Keratinocyte (primary cell): Measurements from ENCODE around the gene CACNA1C. TPM values are rescaled to one million over a fixed set of nuclear protein-coding genes. Genes with fewer than 3 reads are reported as not detected.

Experiments used
- DNase-seq: peaks from one replicate; pipeline ENCODE4 v3.0.0-alpha.2; 2011; ENCODE audit warnings: low read depth, missing footprints, low spot score
- FAIRE-seq: peaks from 2 replicates; lab custom pipeline; 2011; peaks lifted over from hg19 to GRCh38; lab: Jason Lieb, UNC
- H2AFZ ChIP-seq: 2 replicates; pipeline ENCODE4 v1.6.0; 2012; ENCODE audit warnings: low read length, control low read depth, inconsistent platforms; ENCODE audit not compliant: control insufficient read depth
- H3K27ac ChIP-seq: 2 replicates; pipeline ENCODE4 v1.5.1; 2011; ENCODE audit warnings: low read length; ENCODE audit not compliant: control insufficient read depth, insufficient read depth
- H3K27me3 ChIP-seq: 3 replicates; pipeline ENCODE4 v1.6.0; 2011; ENCODE audit warnings: low read length; ENCODE audit not compliant: control insufficient read depth, insufficient read depth; ENCODE audit errors: extremely low read depth
- H3K36me3 ChIP-seq, 2 experiments: 2 replicates in 1 of 2; 3 replicates in 1 of 2; pipeline ENCODE4 v1.5.1; 2011; ENCODE audit warnings: low read length in 2 of 2, mild to moderate bottlenecking in 1 of 2; ENCODE audit not compliant: control insufficient read depth in 2 of 2, insufficient read depth in 2 of 2; ENCODE audit errors: extremely low read depth in 1 of 2
- H3K4me1 ChIP-seq: 3 replicates; pipeline ENCODE4 v1.5.1; 2011; ENCODE audit warnings: low read length; ENCODE audit not compliant: control insufficient read depth, insufficient read depth; ENCODE audit errors: extremely low read depth
- H3K4me2 ChIP-seq: 3 replicates; pipeline ENCODE4 v1.6.0; 2011; ENCODE audit warnings: low read depth, low read length; ENCODE audit not compliant: control insufficient read depth, insufficient read depth; ENCODE audit errors: extremely low read depth
- H3K4me3 ChIP-seq, 3 experiments: fragments of 200-600 bp in 1 of 3; sonication (generic) in 1 of 3; 2 replicates in 2 of 3; 3 replicates in 1 of 3; pipeline ENCODE4 v1.5.1; 2011 to 2016; ENCODE audit warnings: low read length in 3 of 3, mild to moderate bottlenecking in 3 of 3, control low read depth in 2 of 3, inconsistent platforms in 1 of 3, low read depth in 1 of 3, mixed read lengths in 1 of 3, mixed run types in 1 of 3, moderate library complexity in 1 of 3; ENCODE audit not compliant: control insufficient read depth in 2 of 3, insufficient read depth in 2 of 3; ENCODE audit errors: extremely low read depth in 1 of 3
- H3K79me2 ChIP-seq: 2 replicates; pipeline ENCODE4 v1.6.0; 2012; ENCODE audit warnings: low read length; ENCODE audit not compliant: control insufficient read depth, insufficient read depth
- H3K9ac ChIP-seq: 3 replicates; pipeline ENCODE4 v1.6.0; 2011; ENCODE audit warnings: low read length; ENCODE audit not compliant: control insufficient read depth, insufficient read depth; ENCODE audit errors: extremely low read depth
- H3K9me1 ChIP-seq: 3 replicates; pipeline ENCODE4 v1.6.0; 2011; ENCODE audit warnings: low read length; ENCODE audit not compliant: control insufficient read depth, insufficient read depth; ENCODE audit errors: extremely low read depth
- H3K9me3 ChIP-seq: 2 replicates; pipeline ENCODE4 v1.5.1; 2012; ENCODE audit warnings: low read depth, low read length; ENCODE audit not compliant: control insufficient read depth
- H4K20me1 ChIP-seq: 3 replicates; pipeline ENCODE4 v1.6.0; 2011; ENCODE audit warnings: low read length; ENCODE audit not compliant: control insufficient read depth, insufficient read depth; ENCODE audit errors: extremely low read depth
- EZH2 ChIP-seq: IDR thresholded peaks from one replicate; pipeline ENCODE4 v1.6.1; 2012; ENCODE audit warnings: inconsistent platforms, mild to moderate bottlenecking, low read length, moderate library complexity
- dilution Hi-C: fragments of 300-500 bp; cut with MboI; formaldehyde crosslinking; loops from one replicate; pipeline ENCODE4 v1.7.0; 2020; ENCODE audit warnings: low sequenced_read_pairs; ENCODE audit not compliant: extremely low pct_ligation_motif_present
- polyA plus RNA-seq, 5 experiments: library from polyadenylated mRNA; depleted of rRNA in 3 of 5; stranded (reverse) in 3 of 5; stranded (forward) in 1 of 5; unstranded in 1 of 5; fragments of >200 nt; gene quantifications; 1 replicate in 1 of 5; 2 replicates in 3 of 5; 3 replicates in 1 of 5; pipeline versions ENCODE4 v1.2.1 to v1.2.3, GENCODE V29; 2011 to 2012; ENCODE audit warnings: missing spikeins in 2 of 5, low read depth in 1 of 5, low replicate concordance in 1 of 5
- TF ChIP-seq, protein P1 (sequence below), 3 experiments: IDR thresholded peaks in 1 of 3; conservative IDR thresholded peaks in 1 of 3; optimal IDR thresholded peaks in 1 of 3; 2 replicates in 2 of 3; 3 replicates in 1 of 3; pipeline versions ENCODE3 to v1.5.1; 2011; ENCODE audit warnings: low read length in 3 of 3, mild to moderate bottlenecking in 3 of 3, moderate library complexity in 2 of 3, control low read depth in 1 of 3, inconsistent platforms in 1 of 3; ENCODE audit not compliant: insufficient read depth in 2 of 3; ENCODE audit errors: extremely low read depth in 1 of 3

Gene CACNA1C
- polyA plus RNA-seq, 1 donor (not counting 4 experiments of a cell fraction or from before 2014, with no cell fraction given) = not detected

DNA sequence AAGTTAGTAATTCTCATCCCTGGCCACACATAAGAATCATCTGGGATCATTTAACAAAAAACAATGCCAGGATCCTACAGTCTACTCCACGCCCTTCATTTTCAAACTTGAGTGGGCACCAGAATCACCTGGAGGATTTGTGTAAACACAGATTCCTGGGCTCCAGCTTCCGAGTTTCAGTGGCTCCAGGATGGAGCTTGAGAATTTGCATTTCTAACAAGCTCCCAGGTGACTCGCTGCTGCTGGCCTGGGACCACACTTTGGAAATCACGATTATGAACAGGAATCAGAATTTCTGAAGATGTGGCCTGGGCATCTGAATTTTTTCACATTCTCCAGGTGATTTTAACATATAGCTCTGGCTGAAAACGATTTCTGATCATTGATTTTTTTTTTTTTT, 234.8 kb downstream of the CACNA1C start:
- H3K27me3 ChIP-seq = peaks cover 28% of the 10 kb centered on the region
- no peaks in the 10 kb centered on the region for H3K36me3 ChIP-seq
- H3K79me2 ChIP-seq = no peaks in the 10 kb centered on the region
- no peak overlapping the region for H3K4me2 ChIP-seq
- dilution Hi-C loops = loop anchor here (25.0 kb wide), 1 partner anchor 250 kb away; no protein-coding TSS in a partner anchor
- H3K4me3 ChIP-seq = no peak overlapping the region
- H2AFZ ChIP-seq = no peak overlapping the region
- no peak overlapping the region for H3K9ac ChIP-seq
- H4K20me1 ChIP-seq = no peaks in the 10 kb centered on the region
- no peaks in the 10 kb centered on the region for H3K4me1 ChIP-seq
- no peaks in the 10 kb centered on the region for H3K9me3 ChIP-seq
- no peak overlapping the region for H3K27ac ChIP-seq
- FAIRE-seq (no peak), DNase-seq (no peak)
- no peak for TF ChIP-seq EZH2
- TF ChIP-seq, protein P1, sequence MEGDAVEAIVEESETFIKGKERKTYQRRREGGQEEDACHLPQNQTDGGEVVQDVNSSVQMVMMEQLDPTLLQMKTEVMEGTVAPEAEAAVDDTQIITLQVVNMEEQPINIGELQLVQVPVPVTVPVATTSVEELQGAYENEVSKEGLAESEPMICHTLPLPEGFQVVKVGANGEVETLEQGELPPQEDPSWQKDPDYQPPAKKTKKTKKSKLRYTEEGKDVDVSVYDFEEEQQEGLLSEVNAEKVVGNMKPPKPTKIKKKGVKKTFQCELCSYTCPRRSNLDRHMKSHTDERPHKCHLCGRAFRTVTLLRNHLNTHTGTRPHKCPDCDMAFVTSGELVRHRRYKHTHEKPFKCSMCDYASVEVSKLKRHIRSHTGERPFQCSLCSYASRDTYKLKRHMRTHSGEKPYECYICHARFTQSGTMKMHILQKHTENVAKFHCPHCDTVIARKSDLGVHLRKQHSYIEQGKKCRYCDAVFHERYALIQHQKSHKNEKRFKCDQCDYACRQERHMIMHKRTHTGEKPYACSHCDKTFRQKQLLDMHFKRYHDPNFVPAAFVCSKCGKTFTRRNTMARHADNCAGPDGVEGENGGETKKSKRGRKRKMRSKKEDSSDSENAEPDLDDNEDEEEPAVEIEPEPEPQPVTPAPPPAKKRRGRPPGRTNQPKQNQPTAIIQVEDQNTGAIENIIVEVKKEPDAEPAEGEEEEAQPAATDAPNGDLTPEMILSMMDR (optimal IDR thresholded peaks at IDR 0.05 in 1 of 3, IDR thresholded peaks at IDR 0.05 in 1 of 3, conservative IDR thresholded peaks at IDR 0.05 in 1 of 3; ENCODE audit: extremely low read depth in 1 of 3, insufficient read depth in 2 of 3, low read length in 3 of 3) = no peak
- H3K9me1 ChIP-seq = no peaks in the 10 kb centered on the region

- Histone ChIP-seq H3K4me3 (no peak overlapping the region), H3K79me2 (no peaks in the 10 kb centered on the region), H3K4me2 (no peak overlapping the region), H4K20me1 (no peaks in the 10 kb centered on the region), H3K9me1 (no peaks in the 10 kb centered on the region), H2AFZ (no peak overlapping the region), H3K9me3 (no peaks in the 10 kb centered on the region), H3K27me3 (peaks cover 28% of the 10 kb centered on the region), H3K9ac (no peak overlapping the region), H3K27ac (no peak overlapping the region), H3K4me1 (no peaks in the 10 kb centered on the region), H3K36me3 (no peaks in the 10 kb centered on the region)
- no peak for FAIRE-seq
- TF ChIP-seq, protein P1 (optimal IDR thresholded peaks at IDR 0.05 in 1 of 3, IDR thresholded peaks at IDR 0.05 in 1 of 3, conservative IDR thresholded peaks at IDR 0.05 in 1 of 3; ENCODE audit: extremely low read depth in 1 of 3, insufficient read depth in 2 of 3, low read length in 3 of 3) = no peak
- TF ChIP-seq EZH2 = no peak
- dilution Hi-C loops = loop anchor here (25.0 kb wide), 1 partner anchor 251 kb away; no protein-coding TSS in a partner anchor
- DNase-seq = no peak
Measured at GRCh38 chr12:2288001-2288400, 235.2 kb downstream of the CACNA1C start.
